ENCODE data around the gene FSTL1.

- TF ChIP-seq, protein P1, sequence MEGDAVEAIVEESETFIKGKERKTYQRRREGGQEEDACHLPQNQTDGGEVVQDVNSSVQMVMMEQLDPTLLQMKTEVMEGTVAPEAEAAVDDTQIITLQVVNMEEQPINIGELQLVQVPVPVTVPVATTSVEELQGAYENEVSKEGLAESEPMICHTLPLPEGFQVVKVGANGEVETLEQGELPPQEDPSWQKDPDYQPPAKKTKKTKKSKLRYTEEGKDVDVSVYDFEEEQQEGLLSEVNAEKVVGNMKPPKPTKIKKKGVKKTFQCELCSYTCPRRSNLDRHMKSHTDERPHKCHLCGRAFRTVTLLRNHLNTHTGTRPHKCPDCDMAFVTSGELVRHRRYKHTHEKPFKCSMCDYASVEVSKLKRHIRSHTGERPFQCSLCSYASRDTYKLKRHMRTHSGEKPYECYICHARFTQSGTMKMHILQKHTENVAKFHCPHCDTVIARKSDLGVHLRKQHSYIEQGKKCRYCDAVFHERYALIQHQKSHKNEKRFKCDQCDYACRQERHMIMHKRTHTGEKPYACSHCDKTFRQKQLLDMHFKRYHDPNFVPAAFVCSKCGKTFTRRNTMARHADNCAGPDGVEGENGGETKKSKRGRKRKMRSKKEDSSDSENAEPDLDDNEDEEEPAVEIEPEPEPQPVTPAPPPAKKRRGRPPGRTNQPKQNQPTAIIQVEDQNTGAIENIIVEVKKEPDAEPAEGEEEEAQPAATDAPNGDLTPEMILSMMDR (IDR thresholded peaks at IDR 0.05; ENCODE audit: low read length): no peak
- no peak for TF ChIP-seq EZH2 (IDR thresholded peaks at IDR 0.05; ENCODE audit: borderline replicate concordance, low read length)
Measured at GRCh38 chr3:120441776-120442175, 9.0 kb downstream of the FSTL1 start.

Measured in OCI-LY1 (cell line).